Astrocyte (in vitro differentiated cells and primary cell): Measurements from ENCODE around the gene INPP5A.

Experiments
- EZH2 ChIP-seq: IDR thresholded peaks from 2 replicates; pipeline ENCODE4 v1.6.1; 2012; ENCODE audit warnings: mild to moderate bottlenecking, low read length, inconsistent platforms; ENCODE audit not compliant: insufficient read depth
- TF ChIP-seq, protein P1 (sequence below): IDR thresholded peaks from 2 replicates; pipeline ENCODE4 v1.5.1; 2011; ENCODE audit warnings: low read depth, mild to moderate bottlenecking, inconsistent platforms, low read length, moderate library complexity; ENCODE audit not compliant: insufficient read depth

DNA sequence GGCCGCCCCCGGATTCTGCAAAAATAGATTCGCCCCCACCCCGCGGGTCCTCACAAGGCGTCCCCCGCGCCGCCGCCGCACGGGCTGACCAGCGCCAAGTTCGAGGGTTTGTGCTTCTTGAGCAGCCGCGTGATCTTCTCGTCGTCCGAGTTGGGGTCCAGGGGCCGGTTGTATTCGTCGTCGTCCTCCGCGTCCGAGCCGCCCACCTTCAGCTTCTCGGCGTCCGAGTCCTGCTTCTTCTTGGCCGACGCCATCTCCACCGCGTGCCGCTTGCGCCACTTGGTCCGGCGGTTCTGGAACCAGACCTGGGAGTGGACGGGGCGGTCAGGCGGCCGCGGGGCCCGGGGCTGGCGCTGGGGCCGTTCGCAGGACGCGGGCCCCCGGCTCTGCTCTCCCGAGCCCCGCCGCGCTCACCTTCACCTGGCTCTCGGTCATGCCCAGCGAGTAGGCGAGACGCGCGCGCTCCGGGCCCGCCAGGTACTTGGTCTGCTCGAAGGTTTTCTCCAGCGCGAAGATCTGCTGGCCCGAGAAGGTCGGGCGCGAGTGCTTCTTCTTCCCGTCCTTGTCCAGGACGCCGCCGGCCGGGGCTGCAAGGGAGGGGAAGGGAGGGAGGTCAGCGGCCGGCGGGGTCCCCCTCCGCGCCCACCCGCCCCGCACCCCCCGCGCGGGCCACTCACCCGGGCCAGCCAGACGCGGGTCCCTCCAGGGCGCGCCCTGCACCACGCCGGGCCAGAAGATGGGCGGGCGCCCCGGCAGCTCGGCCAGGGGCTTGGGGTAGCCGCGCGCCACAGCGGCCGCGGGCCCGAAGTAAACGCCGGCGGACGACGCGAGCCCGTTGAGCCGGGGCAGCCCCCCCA is 247.5 kb downstream of the INPP5A start:
- TF ChIP-seq, protein P1, sequence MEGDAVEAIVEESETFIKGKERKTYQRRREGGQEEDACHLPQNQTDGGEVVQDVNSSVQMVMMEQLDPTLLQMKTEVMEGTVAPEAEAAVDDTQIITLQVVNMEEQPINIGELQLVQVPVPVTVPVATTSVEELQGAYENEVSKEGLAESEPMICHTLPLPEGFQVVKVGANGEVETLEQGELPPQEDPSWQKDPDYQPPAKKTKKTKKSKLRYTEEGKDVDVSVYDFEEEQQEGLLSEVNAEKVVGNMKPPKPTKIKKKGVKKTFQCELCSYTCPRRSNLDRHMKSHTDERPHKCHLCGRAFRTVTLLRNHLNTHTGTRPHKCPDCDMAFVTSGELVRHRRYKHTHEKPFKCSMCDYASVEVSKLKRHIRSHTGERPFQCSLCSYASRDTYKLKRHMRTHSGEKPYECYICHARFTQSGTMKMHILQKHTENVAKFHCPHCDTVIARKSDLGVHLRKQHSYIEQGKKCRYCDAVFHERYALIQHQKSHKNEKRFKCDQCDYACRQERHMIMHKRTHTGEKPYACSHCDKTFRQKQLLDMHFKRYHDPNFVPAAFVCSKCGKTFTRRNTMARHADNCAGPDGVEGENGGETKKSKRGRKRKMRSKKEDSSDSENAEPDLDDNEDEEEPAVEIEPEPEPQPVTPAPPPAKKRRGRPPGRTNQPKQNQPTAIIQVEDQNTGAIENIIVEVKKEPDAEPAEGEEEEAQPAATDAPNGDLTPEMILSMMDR, result no peak
- peak; percentile 92 for TF ChIP-seq EZH2
